BE2C (cell line): ENCODE results near the gene ANKFN1.

Source experiments
- DNase-seq: peaks from one replicate; pipeline ENCODE4 v3.0.0-alpha.2; 2020
- H3K27me3 ChIP-seq: fragments of 250-450 bp; sonication (Bioruptor Pico); 2 replicates; pipeline ENCODE4 v1.5.1; 2020; ENCODE audit warnings: mild to moderate bottlenecking
- H3K36me3 ChIP-seq: fragments of 250-450 bp; sonication (Bioruptor Pico); 2 replicates; pipeline ENCODE4 v1.5.1; 2020; ENCODE audit warnings: mild to moderate bottlenecking
- H3K4me1 ChIP-seq: fragments of 250-450 bp; sonication (Bioruptor Pico); 2 replicates; pipeline ENCODE4 v1.5.1; 2020
- H3K4me3 ChIP-seq: 2 replicates; pipeline ENCODE4 v1.5.1; 2011; ENCODE audit warnings: low read depth, low read length
- H3K9me3 ChIP-seq: fragments of 250-450 bp; sonication (Bioruptor Pico); 2 replicates; pipeline ENCODE4 v1.5.1; 2020
- CTCF ChIP-seq: IDR thresholded peaks from 2 replicates; pipeline ENCODE4 v1.5.1; 2012; ENCODE audit warnings: mild to moderate bottlenecking, low read depth, low read length

The ANKFN1 gene

DNA sequence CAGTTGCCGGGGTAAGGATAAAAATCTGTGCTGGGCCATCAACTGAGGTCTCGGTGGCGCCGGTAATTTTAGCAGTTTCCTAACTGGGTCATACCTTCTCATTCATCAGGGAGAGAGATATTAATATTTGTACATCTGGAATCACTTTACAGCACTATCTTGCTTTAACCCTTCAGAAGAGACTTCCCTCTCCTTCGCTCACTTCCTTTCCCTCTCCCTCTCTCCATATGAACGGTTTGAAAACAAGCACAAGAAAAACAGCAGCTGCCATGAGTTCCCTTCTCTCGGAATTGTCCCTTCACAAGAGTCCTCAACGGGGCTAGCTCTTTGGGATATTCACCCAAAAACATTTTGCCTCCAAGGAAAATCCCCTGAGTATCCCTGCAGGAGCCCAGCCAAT is 295.9 kb downstream of the ANKFN1 start:
- H3K4me1 ChIP-seq = no peaks in the 10 kb centered on the region
- H3K36me3 ChIP-seq = no peaks in the 10 kb centered on the region
- TF ChIP-seq CTCF = no peak
- peaks cover 6% of the 10 kb centered on the region; the same call in 1 of the 2 replicates for H3K27me3 ChIP-seq
- no peaks in the 10 kb centered on the region for H3K9me3 ChIP-seq
- H3K4me3 ChIP-seq = no peak overlapping the region
- no peak for DNase-seq

DNA sequence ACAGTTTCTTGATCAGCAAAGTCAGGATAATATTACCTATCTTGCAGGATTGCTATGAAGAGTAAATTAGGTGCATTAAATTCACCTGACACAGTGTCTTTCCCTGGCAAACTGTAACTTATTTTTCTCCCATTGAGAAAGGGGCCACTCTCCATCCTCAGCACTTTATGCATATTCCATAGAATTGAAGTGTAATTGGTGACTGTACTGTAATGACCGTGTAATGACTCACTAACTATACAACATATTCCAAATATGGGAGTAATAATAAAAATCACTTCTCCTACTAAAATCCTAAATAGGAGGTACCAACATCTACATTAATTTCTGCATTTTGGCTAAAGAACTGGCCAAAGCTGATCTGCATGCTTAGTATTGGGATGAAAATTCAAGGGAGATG is 298.4 kb downstream of the ANKFN1 start:
- H3K9me3 ChIP-seq = no peaks in the 10 kb centered on the region
- DNase-seq = no peak

GRCh38 chr17:56452461-56452860 is 299.2 kb downstream of the ANKFN1 start:
- Histone ChIP-seq H3K4me3 (no peak overlapping the region), H3K9me3 (no peaks in the 10 kb centered on the region), H3K27me3 (peaks cover 10% of the 10 kb centered on the region; the same call in 1 of the 2 replicates), H3K36me3 (no peaks in the 10 kb centered on the region), H3K4me1 (no peaks in the 10 kb centered on the region)
- DNase-seq = no peak
- TF ChIP-seq CTCF = no peak

More for the DNA sequence above, 298.4 kb downstream of the ANKFN1 start:
- Histone ChIP-seq H3K36me3 (no peaks in the 10 kb centered on the region), H3K4me3 (no peak overlapping the region), H3K4me1 (no peaks in the 10 kb centered on the region), H3K27me3 (peaks cover 6% of the 10 kb centered on the region; the same call in 1 of the 2 replicates)
- no peak for TF ChIP-seq CTCF

- Histone ChIP-seq H3K4me1 (no peaks in the 10 kb centered on the region), H3K4me3 (no peak overlapping the region), H3K9me3 (no peaks in the 10 kb centered on the region), H3K27me3 (peaks cover 3% of the 10 kb centered on the region; the same call in 1 of the 2 replicates), H3K36me3 (no peaks in the 10 kb centered on the region)
- TF ChIP-seq CTCF = no peak
- no peak for DNase-seq
Observed at GRCh38 chr17:56457501-56457900, 304.2 kb downstream of the ANKFN1 start.

GRCh38 chr17:56465886-56466285 is 312.6 kb downstream of the ANKFN1 start:
- Histone ChIP-seq H3K9me3 (no peaks in the 10 kb centered on the region), H3K4me1 (no peaks in the 10 kb centered on the region), H3K27me3 (no peaks in the 10 kb centered on the region), H3K36me3 (no peaks in the 10 kb centered on the region), H3K4me3 (no peak overlapping the region)
- DNase-seq = no peak
- TF ChIP-seq CTCF = no peak

GRCh38 chr17:56468840-56469239 is 315.6 kb downstream of the ANKFN1 start:
- no peak overlapping the region for H3K4me3 ChIP-seq
- no peaks in the 10 kb centered on the region for H3K4me1 ChIP-seq
- no peak for TF ChIP-seq CTCF
- H3K36me3 ChIP-seq = no peaks in the 10 kb centered on the region
- H3K9me3 ChIP-seq = no peaks in the 10 kb centered on the region
- DNase-seq = no peak
- H3K27me3 ChIP-seq = no peaks in the 10 kb centered on the region
